ENCODE measurements around the gene TNFRSF18. TPM values are rescaled to one million over a fixed set of nuclear protein-coding genes. Genes with fewer than 3 reads are reported as not detected.

TNFRSF18 gene
- total RNA-seq, 2 experiments from 2014 or later: 126 to 135 TPM

GRCh38 chr1:1183833-1184775 is 22.3 kb downstream of the TNFRSF18 start:
- Mint-ChIP-seq H3K36me3 (ENCODE audit: low read depth) (no peaks in the 10 kb centered on the region), H3K4me1 (ENCODE audit: low read depth) (peaks cover 2% of the 10 kb centered on the region), H3K9me3 (no peaks in the 10 kb centered on the region), H3K4me3 (no peak overlapping the region), H3K27me3 (peaks cover 2% of the 10 kb centered on the region), H3K27ac (no peak overlapping the region)
- intact Hi-C loops (cut with micrococcal nuclease): no loop called here
- ATAC-seq (no peak), DNase-seq (no peak)
- no peak for TF ChIP-seq CTCF (IDR thresholded peaks at IDR 0.05)
- ChIA-PET CTCF (no interaction called here), POLR2A (interaction anchor here (1.4 kb wide), 1 partner anchor 12 kb away, joined by 4 read pairs; no protein-coding TSS in a partner anchor)

GRCh38 chr1:1183221-1183747 is 23.1 kb downstream of the TNFRSF18 start:
- H3K4me3 Mint-ChIP-seq: no peak overlapping the region
- ATAC-seq: no peak
- DNase-seq: no peak
- ChIA-PET POLR2A (interaction anchor here (1.3 to 1.4 kb wide), 2 partner anchors 13 to 24 kb away, joined by 3 to 4 read pairs; no protein-coding TSS in a partner anchor), CTCF (no interaction called here)
- intact Hi-C loops (cut with micrococcal nuclease): no loop called here
- no peaks in the 10 kb centered on the region for H3K36me3 Mint-ChIP-seq (ENCODE audit: low read depth)
- H3K9me3 Mint-ChIP-seq: no peaks in the 10 kb centered on the region
- H3K27ac Mint-ChIP-seq: no peak overlapping the region
- TF ChIP-seq CTCF (IDR thresholded peaks at IDR 0.05): no peak
- peaks cover 2% of the 10 kb centered on the region for H3K27me3 Mint-ChIP-seq
- peaks cover 2% of the 10 kb centered on the region for H3K4me1 Mint-ChIP-seq (ENCODE audit: low read depth)

- DNase-seq: no peak
- H3K9me3 Mint-ChIP-seq: no peaks in the 10 kb centered on the region
- H3K27ac Mint-ChIP-seq: no peak overlapping the region
- H3K27me3 Mint-ChIP-seq: peaks cover 2% of the 10 kb centered on the region
- H3K36me3 Mint-ChIP-seq (ENCODE audit: low read depth): no peaks in the 10 kb centered on the region
- TF ChIP-seq CTCF (IDR thresholded peaks at IDR 0.05): no peak
- no peak for ATAC-seq
- CTCF ChIA-PET: no interaction called here
- peaks cover 2% of the 10 kb centered on the region for H3K4me1 Mint-ChIP-seq (ENCODE audit: low read depth)
- no peak overlapping the region for H3K4me3 Mint-ChIP-seq
- intact Hi-C loops (cut with micrococcal nuclease): no loop called here
- POLR2A ChIA-PET: interaction anchor here (1.3 to 1.4 kb wide), 2 partner anchors 13 to 25 kb away, joined by 3 to 4 read pairs; no protein-coding TSS in a partner anchor
Observed at GRCh38 chr1:1182491-1183220, 23.7 kb downstream of the TNFRSF18 start.

GRCh38 chr1:1181938-1182410 is 24.4 kb downstream of the TNFRSF18 start:
- H3K27me3 Mint-ChIP-seq: peaks cover 3% of the 10 kb centered on the region
- H3K4me1 Mint-ChIP-seq (ENCODE audit: low read depth): peaks cover 2% of the 10 kb centered on the region
- no peaks in the 10 kb centered on the region for H3K36me3 Mint-ChIP-seq (ENCODE audit: low read depth)
- intact Hi-C loops (cut with micrococcal nuclease): no loop called here
- no peak overlapping the region for H3K27ac Mint-ChIP-seq
- no peak for DNase-seq
- TF ChIP-seq CTCF (IDR thresholded peaks at IDR 0.05): no peak
- H3K4me3 Mint-ChIP-seq: no peak overlapping the region
- ChIA-PET POLR2A (interaction anchor here (1.0 to 1.3 kb wide), 2 partner anchors 14 to 25 kb away, joined by 3 read pairs; no protein-coding TSS in a partner anchor), CTCF (interaction anchor here (1.7 kb wide), 1 partner anchor 59 kb away, joined by 5 read pairs; no protein-coding TSS in a partner anchor)
- ATAC-seq: no peak
- H3K9me3 Mint-ChIP-seq: no peaks in the 10 kb centered on the region

Data from activated CD8-positive, alpha-beta T cell treated with anti-CD3 and anti-CD28 coated beads for 36 hours (primary cell).